ENCODE results near the gene NPHS2. TPM values are rescaled to one million over a fixed set of nuclear protein-coding genes. Genes with fewer than 3 reads are reported as not detected.
A peak's percentile ranks its signal among the peaks of the same experiment; 100 is the strongest.

The NPHS2 gene
- polyA plus RNA-seq, 1 donor from 2014 or later, result not detected

DNA sequence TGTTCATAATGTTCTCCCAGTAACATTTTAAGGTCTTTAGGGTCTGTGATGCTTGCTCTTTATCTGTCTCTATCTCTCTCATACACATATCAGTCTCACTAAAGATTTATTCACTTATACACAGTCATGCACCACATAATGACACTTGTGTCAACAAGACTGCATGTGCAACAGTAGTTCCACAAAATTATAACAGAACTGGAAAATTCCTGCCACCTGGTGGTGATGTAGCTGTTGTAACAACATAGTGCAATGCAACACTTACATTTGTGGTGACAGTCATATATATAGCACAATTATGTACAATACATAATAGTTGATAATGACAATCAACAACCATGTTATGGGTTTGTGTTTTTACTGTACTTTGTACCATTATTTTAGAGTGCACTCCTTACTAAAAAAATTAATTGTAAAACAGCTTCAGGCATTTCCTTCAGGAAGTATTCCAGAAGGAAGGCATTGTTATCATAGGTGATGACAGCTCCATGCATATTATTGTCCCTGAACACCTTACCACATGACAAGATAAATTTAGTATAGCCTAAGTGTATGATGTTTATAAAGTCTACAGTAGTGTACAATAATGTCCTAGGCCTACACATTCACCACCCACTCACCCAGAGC, 24.0 kb upstream of the NPHS2 start:
- H3K79me2 ChIP-seq (replicated peaks; ENCODE audit: insufficient read depth, low read length), result no peaks in the 10 kb centered on the region
- no peak overlapping the region for H3K9ac ChIP-seq (ENCODE audit: low read length)
- no peak overlapping the region for H3K4me3 ChIP-seq (ENCODE audit: low read length)
- H3F3A ChIP-seq (ENCODE audit: insufficient read depth, low read length, poor library complexity, severe bottlenecking), result no peaks in the 10 kb centered on the region
- H4K20me1 ChIP-seq (ENCODE audit: insufficient read depth), result no peaks in the 10 kb centered on the region
- no peaks in the 10 kb centered on the region for H3K9me3 ChIP-seq (ENCODE audit: low read length)
- H3K27ac ChIP-seq (ENCODE audit: low read length), result no peak overlapping the region
- no peaks in the 10 kb centered on the region for H3K27me3 ChIP-seq (ENCODE audit: insufficient read depth, low read depth, low read length)
- no peaks in the 10 kb centered on the region for H3K36me3 ChIP-seq (ENCODE audit: insufficient read depth, low read length)
- peak; percentile 58 for TF ChIP-seq RAD21 (conservative IDR thresholded peaks at IDR 0.05)
- no peak for TF ChIP-seq TAF1 (IDR thresholded peaks at IDR 0.05; ENCODE audit: low read depth)
- TF ChIP-seq EP300 (conservative IDR thresholded peaks at IDR 0.05; ENCODE audit: poor library complexity, severe bottlenecking), result no peak
- TF ChIP-seq POLR2AphosphoS5 (IDR thresholded peaks at IDR 0.05), result no peak
- no peak for TF ChIP-seq MXI1 (conservative IDR thresholded peaks at IDR 0.05; ENCODE audit: poor library complexity, severe bottlenecking)
- TF ChIP-seq, protein P1, sequence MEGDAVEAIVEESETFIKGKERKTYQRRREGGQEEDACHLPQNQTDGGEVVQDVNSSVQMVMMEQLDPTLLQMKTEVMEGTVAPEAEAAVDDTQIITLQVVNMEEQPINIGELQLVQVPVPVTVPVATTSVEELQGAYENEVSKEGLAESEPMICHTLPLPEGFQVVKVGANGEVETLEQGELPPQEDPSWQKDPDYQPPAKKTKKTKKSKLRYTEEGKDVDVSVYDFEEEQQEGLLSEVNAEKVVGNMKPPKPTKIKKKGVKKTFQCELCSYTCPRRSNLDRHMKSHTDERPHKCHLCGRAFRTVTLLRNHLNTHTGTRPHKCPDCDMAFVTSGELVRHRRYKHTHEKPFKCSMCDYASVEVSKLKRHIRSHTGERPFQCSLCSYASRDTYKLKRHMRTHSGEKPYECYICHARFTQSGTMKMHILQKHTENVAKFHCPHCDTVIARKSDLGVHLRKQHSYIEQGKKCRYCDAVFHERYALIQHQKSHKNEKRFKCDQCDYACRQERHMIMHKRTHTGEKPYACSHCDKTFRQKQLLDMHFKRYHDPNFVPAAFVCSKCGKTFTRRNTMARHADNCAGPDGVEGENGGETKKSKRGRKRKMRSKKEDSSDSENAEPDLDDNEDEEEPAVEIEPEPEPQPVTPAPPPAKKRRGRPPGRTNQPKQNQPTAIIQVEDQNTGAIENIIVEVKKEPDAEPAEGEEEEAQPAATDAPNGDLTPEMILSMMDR (IDR thresholded peaks at IDR 0.05; ENCODE audit: poor library complexity, severe bottlenecking), result peak; percentile 65
- TF ChIP-seq, protein P2, sequence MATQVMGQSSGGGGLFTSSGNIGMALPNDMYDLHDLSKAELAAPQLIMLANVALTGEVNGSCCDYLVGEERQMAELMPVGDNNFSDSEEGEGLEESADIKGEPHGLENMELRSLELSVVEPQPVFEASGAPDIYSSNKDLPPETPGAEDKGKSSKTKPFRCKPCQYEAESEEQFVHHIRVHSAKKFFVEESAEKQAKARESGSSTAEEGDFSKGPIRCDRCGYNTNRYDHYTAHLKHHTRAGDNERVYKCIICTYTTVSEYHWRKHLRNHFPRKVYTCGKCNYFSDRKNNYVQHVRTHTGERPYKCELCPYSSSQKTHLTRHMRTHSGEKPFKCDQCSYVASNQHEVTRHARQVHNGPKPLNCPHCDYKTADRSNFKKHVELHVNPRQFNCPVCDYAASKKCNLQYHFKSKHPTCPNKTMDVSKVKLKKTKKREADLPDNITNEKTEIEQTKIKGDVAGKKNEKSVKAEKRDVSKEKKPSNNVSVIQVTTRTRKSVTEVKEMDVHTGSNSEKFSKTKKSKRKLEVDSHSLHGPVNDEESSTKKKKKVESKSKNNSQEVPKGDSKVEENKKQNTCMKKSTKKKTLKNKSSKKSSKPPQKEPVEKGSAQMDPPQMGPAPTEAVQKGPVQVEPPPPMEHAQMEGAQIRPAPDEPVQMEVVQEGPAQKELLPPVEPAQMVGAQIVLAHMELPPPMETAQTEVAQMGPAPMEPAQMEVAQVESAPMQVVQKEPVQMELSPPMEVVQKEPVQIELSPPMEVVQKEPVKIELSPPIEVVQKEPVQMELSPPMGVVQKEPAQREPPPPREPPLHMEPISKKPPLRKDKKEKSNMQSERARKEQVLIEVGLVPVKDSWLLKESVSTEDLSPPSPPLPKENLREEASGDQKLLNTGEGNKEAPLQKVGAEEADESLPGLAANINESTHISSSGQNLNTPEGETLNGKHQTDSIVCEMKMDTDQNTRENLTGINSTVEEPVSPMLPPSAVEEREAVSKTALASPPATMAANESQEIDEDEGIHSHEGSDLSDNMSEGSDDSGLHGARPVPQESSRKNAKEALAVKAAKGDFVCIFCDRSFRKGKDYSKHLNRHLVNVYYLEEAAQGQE (IDR thresholded peaks at IDR 0.05; ENCODE audit: borderline replicate concordance), result no peak
- peak; percentile 64 for TF ChIP-seq SMC3 (conservative IDR thresholded peaks at IDR 0.05; ENCODE audit: poor library complexity)
- no peak for TF ChIP-seq EZH2 (IDR thresholded peaks at IDR 0.05; ENCODE audit: borderline replicate concordance, insufficient read depth, low read length, poor library complexity, severe bottlenecking)
- H2AFZ ChIP-seq (ENCODE audit: low read depth, low read length), result no peak overlapping the region
- H3K4me2 ChIP-seq (ENCODE audit: low read length), result no peak overlapping the region
- H3K9me2 ChIP-seq (ENCODE audit: insufficient read depth, low read length), result no peaks in the 10 kb centered on the region

DNA sequence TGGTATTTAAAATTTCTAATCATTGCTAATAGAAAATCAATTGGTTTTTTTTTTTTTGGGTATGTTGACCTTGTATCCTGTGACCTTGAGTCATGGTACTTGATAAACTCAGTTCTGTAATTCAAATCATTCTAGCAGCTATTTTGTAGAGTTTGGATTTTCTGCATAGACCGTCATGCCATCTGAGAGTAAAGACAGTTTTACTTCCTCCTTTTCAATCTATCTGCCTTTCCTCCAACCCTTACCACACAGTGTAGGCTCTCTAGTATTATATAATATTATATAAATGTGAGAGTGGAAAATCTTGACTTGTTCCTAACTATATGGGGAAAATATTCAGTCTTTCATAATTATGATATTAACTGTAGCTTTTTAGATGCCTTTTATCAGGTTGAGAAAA, 22.9 kb upstream of the NPHS2 start:
- H3K27me3 ChIP-seq (ENCODE audit: insufficient read depth, low read depth, low read length), result no peaks in the 10 kb centered on the region
- H3K9ac ChIP-seq (ENCODE audit: low read length), result no peak overlapping the region
- H3K9me2 ChIP-seq (ENCODE audit: insufficient read depth, low read length), result no peaks in the 10 kb centered on the region
- no peaks in the 10 kb centered on the region for H3K79me2 ChIP-seq (replicated peaks; ENCODE audit: insufficient read depth, low read length)
- no peaks in the 10 kb centered on the region for H4K20me1 ChIP-seq (ENCODE audit: insufficient read depth)
- no peak overlapping the region for H3K27ac ChIP-seq (ENCODE audit: low read length)
- H3F3A ChIP-seq (ENCODE audit: insufficient read depth, low read length, poor library complexity, severe bottlenecking), result no peaks in the 10 kb centered on the region
- TF ChIP-seq MXI1 (conservative IDR thresholded peaks at IDR 0.05; ENCODE audit: poor library complexity, severe bottlenecking), result no peak
- no peak for TF ChIP-seq RAD21 (conservative IDR thresholded peaks at IDR 0.05)
- TF ChIP-seq, protein P1 (IDR thresholded peaks at IDR 0.05; ENCODE audit: poor library complexity, severe bottlenecking), result no peak
- TF ChIP-seq TAF1 (IDR thresholded peaks at IDR 0.05; ENCODE audit: low read depth), result no peak
- TF ChIP-seq, protein P2 (IDR thresholded peaks at IDR 0.05; ENCODE audit: borderline replicate concordance), result no peak
- no peak for TF ChIP-seq POLR2AphosphoS5 (IDR thresholded peaks at IDR 0.05)
- no peak overlapping the region for H2AFZ ChIP-seq (ENCODE audit: low read depth, low read length)
- no peak overlapping the region for H3K4me2 ChIP-seq (ENCODE audit: low read length)
- H3K36me3 ChIP-seq (ENCODE audit: insufficient read depth, low read length), result no peaks in the 10 kb centered on the region
- no peaks in the 10 kb centered on the region for H3K9me3 ChIP-seq (ENCODE audit: low read length)
- no peak overlapping the region for H3K4me3 ChIP-seq (ENCODE audit: low read length)

Data from neural cell (in vitro differentiated cells).